GM18526 (cell line): Measurements from ENCODE around the gene DPP4.

Source experiments
- POLR2A ChIP-seq: IDR thresholded peaks from 3 replicates; pipeline ENCODE4 v1.6.1; 2011; ENCODE audit not compliant: insufficient read length; ENCODE audit errors: extremely low read depth

The DPP4 gene

DNA sequence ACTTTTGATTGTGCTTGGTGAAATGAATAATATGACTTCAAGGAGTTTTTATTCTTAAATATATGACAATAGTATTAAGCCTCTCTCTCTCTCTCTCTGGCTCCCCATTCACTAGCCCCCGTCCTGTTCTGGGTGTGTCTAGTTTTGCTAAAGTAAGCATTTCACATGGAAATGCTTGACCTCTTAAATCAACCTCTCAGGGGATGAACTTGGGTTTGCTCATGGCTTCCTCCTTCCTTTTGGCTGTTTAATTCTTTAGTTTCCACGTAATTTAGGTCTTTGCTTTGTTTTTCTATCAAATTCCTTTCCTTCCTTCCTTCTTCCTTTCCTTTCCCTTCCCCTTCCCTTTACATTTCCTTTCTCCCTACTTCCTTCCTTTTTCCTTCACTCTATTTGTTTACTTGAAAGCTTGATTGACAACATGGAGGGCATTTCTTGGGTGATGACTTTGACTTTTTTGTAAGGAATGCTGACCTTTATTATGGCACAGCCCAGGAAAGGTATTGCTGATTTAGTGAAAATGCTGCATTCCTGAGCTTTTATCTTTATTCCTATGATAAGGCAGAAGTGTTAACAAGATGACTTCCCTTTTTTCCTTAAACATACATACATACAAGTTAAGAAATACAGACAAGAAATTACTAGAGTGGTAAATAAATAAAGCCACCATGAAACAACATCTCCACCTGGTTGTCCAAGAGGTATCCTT is 3.6 kb downstream of the DPP4 start:
- TF ChIP-seq POLR2A: no peak

DNA sequence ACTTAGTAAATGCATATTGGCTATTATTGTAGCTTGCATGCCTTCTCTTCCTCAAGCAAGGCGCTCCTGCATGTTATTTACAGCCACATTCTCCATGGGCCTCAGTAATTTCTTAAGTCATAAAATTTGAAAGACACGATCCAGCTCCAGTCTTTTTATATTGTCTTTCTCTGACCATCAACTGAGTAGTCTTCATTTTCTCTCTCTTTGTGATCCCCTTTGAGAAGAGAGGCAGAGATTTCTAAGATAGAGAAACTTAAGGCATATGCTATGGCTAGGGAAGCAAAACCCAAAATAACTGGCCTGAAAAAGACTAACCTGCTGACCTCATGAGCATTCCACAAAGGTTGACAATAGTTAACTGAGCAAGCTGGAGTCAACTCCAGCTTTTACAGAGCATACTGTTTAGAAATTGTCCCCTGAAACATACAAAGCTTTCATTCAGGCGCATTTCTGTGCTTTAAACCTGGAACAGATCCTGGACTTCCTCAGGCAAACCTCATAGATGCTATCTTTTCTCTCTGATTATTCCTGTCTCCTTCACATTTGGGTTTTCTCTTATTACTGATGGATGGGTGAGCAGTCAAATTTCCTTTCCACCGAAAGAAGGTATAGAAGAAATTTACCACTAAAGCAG is 4.6 kb downstream of the DPP4 start:
- no peak for TF ChIP-seq POLR2A

DNA sequence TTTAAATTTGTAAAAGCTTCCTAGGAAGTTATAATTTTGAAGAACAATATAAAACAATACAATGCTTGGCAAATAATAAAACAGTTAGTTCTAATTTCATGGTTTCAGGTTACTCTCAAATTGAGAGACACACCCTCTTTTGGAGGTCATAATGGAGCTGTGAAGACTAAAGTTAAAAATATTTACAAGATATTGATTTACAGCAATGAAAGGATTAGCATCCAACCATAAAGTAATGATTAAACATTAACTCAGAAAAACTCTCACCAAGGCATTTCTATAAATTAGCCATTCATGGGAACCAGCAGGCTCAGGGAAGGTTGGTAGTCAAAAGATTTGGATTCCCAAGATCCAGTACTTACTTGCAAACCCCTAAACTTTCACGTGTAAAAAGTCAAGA is 6.4 kb downstream of the DPP4 start:
- TF ChIP-seq POLR2A: no peak

- no peak for TF ChIP-seq POLR2A
Observed at GRCh38 chr2:162065767-162066166, 8.2 kb downstream of the DPP4 start.

DNA sequence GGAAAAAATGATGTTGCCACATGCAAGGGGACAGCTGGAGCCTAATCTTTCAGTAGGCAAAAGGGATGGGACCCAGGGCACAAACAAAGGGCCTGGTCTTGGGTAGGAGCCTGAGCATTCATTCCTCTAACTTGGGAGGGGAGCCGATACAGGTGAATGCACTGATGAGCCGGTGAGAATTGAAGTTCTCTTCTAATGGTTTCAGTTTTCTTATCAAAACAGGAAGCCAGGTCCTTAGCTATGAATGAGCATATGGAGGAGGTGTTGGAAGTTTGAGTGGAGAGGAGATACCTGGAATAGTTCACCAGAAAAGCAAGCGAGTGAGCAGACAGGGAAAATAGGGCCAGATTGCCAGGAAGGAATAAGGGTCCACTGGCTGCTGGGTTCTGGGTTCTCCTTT is 10.1 kb downstream of the DPP4 start:
- TF ChIP-seq POLR2A: no peak

GRCh38 chr2:162063281-162063680 is 10.7 kb downstream of the DPP4 start:
- no peak for TF ChIP-seq POLR2A

- TF ChIP-seq POLR2A: no peak
Observed at GRCh38 chr2:162062559-162062958, 11.5 kb downstream of the DPP4 start.

GRCh38 chr2:162061021-162061420 is 13.0 kb downstream of the DPP4 start:
- TF ChIP-seq POLR2A: no peak

DNA sequence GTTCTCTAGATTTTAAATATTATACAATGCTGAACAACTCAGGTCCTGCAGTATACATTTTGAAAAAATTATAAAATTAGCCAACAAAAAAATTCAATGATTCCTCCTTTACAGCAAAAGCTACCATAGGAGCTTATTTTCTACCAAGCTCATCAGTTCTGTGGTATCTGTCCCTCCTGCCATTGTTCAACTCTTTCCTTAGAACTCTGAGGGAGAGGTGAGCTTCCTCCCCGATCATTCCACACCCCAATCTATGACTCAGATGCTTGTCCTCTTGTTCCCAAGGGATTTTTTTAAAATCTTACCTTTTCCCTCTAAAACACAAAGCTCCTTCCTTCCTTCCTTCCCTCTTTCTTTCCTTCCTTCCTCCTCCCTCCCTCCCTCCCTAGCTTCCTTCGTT is 13.5 kb downstream of the DPP4 start:
- no peak for TF ChIP-seq POLR2A

DNA sequence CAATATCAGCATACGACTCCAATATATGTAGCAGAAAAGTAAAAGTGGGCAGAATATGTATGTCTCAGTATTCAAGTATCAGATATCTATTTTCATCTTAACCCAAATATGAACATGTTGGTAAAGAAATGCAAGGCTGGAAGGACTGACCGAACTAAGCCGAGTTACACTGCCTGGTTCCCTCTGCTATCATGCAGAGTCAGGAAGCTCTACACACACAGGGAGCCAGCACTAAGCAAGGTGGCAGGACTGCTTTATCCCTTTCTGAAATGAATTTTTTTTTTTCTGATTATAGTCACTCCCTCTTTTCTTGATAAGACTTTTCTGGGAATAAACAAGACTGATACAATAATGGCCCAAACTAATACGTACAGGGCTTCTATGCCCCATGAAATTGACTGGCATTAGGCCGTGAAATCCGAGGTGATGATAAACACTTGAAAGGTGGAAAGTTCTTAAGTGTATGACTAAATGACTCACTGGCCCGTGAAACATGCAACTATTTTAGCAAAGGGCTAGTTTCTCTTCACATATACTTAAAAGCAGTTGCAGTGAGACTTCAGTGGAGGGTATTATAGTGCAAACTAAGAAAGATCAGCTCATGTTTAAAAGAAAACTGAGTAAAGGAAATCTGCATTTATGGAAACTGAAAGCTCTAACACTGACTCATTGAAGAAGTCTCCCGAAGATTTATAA is 14.9 kb downstream of the DPP4 start:
- no peak for TF ChIP-seq POLR2A

DNA sequence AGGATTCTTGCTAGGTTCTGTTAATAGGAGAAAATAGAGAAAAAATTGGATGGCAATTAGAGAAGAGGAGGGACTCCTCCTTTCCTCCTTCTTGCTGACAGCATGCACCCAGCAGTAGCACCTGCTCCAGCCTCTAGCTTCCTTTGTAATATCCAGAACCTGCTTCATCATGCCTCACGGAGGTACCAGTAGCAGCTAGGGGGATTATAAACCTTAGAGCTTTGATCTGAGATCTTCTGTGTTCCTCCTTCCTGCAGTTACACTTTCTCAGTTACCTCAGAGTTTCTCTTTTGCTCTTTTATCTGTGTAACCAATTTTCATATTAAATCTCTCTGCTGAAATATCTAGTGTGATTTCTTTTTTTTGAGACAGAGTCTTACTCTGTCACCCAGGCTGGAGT is 16.6 kb downstream of the DPP4 start:
- TF ChIP-seq POLR2A: no peak

- TF ChIP-seq POLR2A: no peak
Observed at GRCh38 chr2:162056796-162057399, 17.1 kb downstream of the DPP4 start.

- no peak for TF ChIP-seq POLR2A
Observed at GRCh38 chr2:162053808-162054155, 20.2 kb downstream of the DPP4 start.

- TF ChIP-seq POLR2A: no peak
Observed at GRCh38 chr2:162053066-162053807, 20.8 kb downstream of the DPP4 start.

DNA sequence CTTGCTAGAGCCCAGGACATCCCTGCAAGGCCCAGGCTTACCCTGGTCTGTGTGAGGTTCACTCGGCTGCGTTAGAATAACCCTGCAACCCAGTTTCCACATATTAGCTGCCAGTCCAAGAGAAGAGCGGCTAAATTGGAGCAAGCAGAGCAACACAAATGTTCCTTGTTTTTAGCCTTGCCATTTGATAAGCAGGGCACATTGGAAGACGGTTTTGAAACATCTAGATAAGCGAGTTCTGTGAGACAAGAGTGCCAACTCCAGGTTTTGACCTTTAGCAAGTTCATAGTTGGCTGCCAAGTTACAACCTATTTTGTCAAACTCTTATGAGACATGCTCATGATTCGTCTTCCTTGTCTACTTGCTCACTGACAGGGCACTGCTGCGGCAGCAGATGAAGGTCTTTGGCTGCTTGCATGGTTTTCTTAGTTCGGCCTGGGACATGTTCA is 23.5 kb downstream of the DPP4 start:
- no peak for TF ChIP-seq POLR2A
